Measurements from ENCODE around the gene RRN3.
"Not testable (repeated sequence)": the region's sequence is repeated elsewhere in the genome, so short reads cannot be mapped to it uniquely, and the experiment has no call there.

The RRN3 gene

GRCh38 chr16:15049581-15050180 lies 44.4 kb downstream of the RRN3 start:
- no peak for DNase-seq

GRCh38 chr16:15046692-15047376 lies 47.2 kb downstream of the RRN3 start:
- DNase-seq = no peak

- DNase-seq = not testable (repeated sequence)
These were observed 48.8 kb downstream of the RRN3 start for GRCh38 chr16:15045270-15045669.

- no peak for DNase-seq
These were observed 49.8 kb downstream of the RRN3 start for GRCh38 chr16:15044286-15044685.

- DNase-seq = no peak
These were observed 50.7 kb downstream of the RRN3 start for GRCh38 chr16:15043344-15043743.

- peak; percentile 43 to 61 for DNase-seq
These were observed 52.6 kb downstream of the RRN3 start for GRCh38 chr16:15041271-15042004.

GRCh38 chr16:15038689-15039088 lies 55.4 kb downstream of the RRN3 start:
- no peak for DNase-seq

GRCh38 chr16:15037745-15038144 lies 56.3 kb downstream of the RRN3 start:
- no peak for DNase-seq

- DNase-seq = no peak
These were observed 57.1 kb downstream of the RRN3 start for GRCh38 chr16:15037003-15037402.

- no peak for DNase-seq
These were observed 58.8 kb downstream of the RRN3 start for GRCh38 chr16:15035163-15035729.

GRCh38 chr16:15034266-15035162 lies 59.6 kb downstream of the RRN3 start:
- no peak for DNase-seq

GRCh38 chr16:15033309-15033707 lies 60.8 kb downstream of the RRN3 start:
- no peak for DNase-seq

GRCh38 chr16:15032547-15033308 lies 61.3 kb downstream of the RRN3 start:
- DNase-seq = no peak

GRCh38 chr16:15031586-15031985 lies 62.5 kb downstream of the RRN3 start:
- DNase-seq = no peak

- no peak for DNase-seq
These were observed 62.9 kb downstream of the RRN3 start for GRCh38 chr16:15031179-15031578.

GRCh38 chr16:15029749-15030148 lies 64.3 kb downstream of the RRN3 start:
- DNase-seq = not testable (repeated sequence)

GRCh38 chr16:15028801-15029698 lies 65.0 kb downstream of the RRN3 start:
- not testable (repeated sequence) for DNase-seq

GRCh38 chr16:15028345-15028715 lies 65.7 kb downstream of the RRN3 start:
- not testable (repeated sequence) for DNase-seq

- not testable (repeated sequence) for DNase-seq
These were observed 66.3 kb downstream of the RRN3 start for GRCh38 chr16:15027503-15028344.

GRCh38 chr16:15027051-15027450 lies 67.0 kb downstream of the RRN3 start:
- DNase-seq = not testable (repeated sequence)
